GM13977 (cell line): Measurements from ENCODE around the gene RRP15.

Experiments
- DNase-seq: peaks from one replicate; pipeline ENCODE4 v3.0.0; 2012; ENCODE audit warnings: low spot score
- CTCF ChIP-seq: IDR thresholded peaks from 2 replicates; pipeline ENCODE4 v1.5.1; 2012; ENCODE audit warnings: mild to moderate bottlenecking, control low read depth; ENCODE audit not compliant: insufficient read depth; ENCODE audit errors: extremely low read depth, missing control alignments
- in situ Hi-C: fragments of 300-500 bp; cut with MboI; formaldehyde crosslinking; loops from one replicate; pipeline ENCODE4 v1.12.0; 2022; ENCODE audit warnings: low sequenced_read_pairs, low pct_unique_long_range_greater_than_20kb, mixed read lengths, inconsistent platforms; ENCODE audit not compliant: unreplicated experiment

RRP15 gene

GRCh38 chr1:218255090-218255489 is 30.0 kb upstream of the RRP15 start:
- TF ChIP-seq CTCF: no peak

GRCh38 chr1:218257371-218257770 is 27.7 kb upstream of the RRP15 start:
- in situ Hi-C loops: no loop called here
- DNase-seq: no peak
- TF ChIP-seq CTCF: no peak

More at GRCh38 chr1:218255090-218255489, 30.0 kb upstream of the RRP15 start:
- in situ Hi-C loops: no loop called here
- no peak for DNase-seq

- no peak for DNase-seq
- in situ Hi-C loops: no loop called here
- no peak for TF ChIP-seq CTCF
Measured at GRCh38 chr1:218257971-218258370, 27.1 kb upstream of the RRP15 start.

GRCh38 chr1:218259339-218259738 is 25.8 kb upstream of the RRP15 start:
- in situ Hi-C loops: no loop called here
- DNase-seq: no peak

GRCh38 chr1:218259800-218260199 is 25.3 kb upstream of the RRP15 start:
- peak; percentile 45 for TF ChIP-seq CTCF
- in situ Hi-C loops: no loop called here
- DNase-seq: no peak

More at GRCh38 chr1:218259339-218259738, 25.8 kb upstream of the RRP15 start:
- TF ChIP-seq CTCF: no peak

- in situ Hi-C loops: no loop called here
- no peak for TF ChIP-seq CTCF
- DNase-seq: no peak
Measured at GRCh38 chr1:218262259-218262658, 22.8 kb upstream of the RRP15 start.

GRCh38 chr1:218266356-218266755 is 18.7 kb upstream of the RRP15 start:
- DNase-seq: no peak

More at GRCh38 chr1:218266356-218266755, 18.7 kb upstream of the RRP15 start:
- TF ChIP-seq CTCF: no peak
- in situ Hi-C loops: no loop called here
